Choroid plexus epithelial cell (primary cell): Measurements from ENCODE around the gene BTNL8.

Experiments used
- DNase-seq: peaks from one replicate; pipeline ENCODE4 v3.0.0-alpha.2; 2010; ENCODE audit warnings: low read depth
- H3K4me3 ChIP-seq: 2 replicates; pipeline ENCODE4 v1.5.1; 2011; ENCODE audit warnings: low read depth, mild to moderate bottlenecking, control low read depth, low read length, moderate library complexity
- TF ChIP-seq, protein P1 (sequence below): conservative IDR thresholded peaks from 2 replicates; pipeline ENCODE4 v1.5.1; 2011; ENCODE audit warnings: low read depth, mild to moderate bottlenecking, control low read depth, inconsistent platforms, low read length, moderate library complexity

Gene BTNL8

DNA sequence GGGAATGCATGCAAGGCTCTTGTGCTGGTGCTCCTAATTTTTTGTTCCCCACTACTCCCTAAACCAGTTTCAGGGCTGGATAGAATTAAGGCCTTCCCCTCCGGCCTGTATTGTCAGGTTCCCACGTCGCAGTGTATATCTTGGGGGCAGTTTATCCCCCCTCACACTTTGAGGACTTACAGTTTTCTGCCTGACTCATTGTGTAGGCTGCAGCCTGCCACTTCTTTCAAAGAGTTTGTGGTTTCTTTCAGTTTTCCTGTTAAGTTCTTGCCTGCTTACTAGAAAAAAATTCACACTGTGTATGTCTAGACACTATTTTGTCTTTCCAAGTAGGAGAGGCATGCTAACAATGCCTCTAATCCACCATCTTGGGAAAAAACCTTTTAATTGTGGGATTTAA, 61.2 kb downstream of the BTNL8 start:
- DNase-seq = no peak
- no peak overlapping the region for H3K4me3 ChIP-seq
- TF ChIP-seq, protein P1, sequence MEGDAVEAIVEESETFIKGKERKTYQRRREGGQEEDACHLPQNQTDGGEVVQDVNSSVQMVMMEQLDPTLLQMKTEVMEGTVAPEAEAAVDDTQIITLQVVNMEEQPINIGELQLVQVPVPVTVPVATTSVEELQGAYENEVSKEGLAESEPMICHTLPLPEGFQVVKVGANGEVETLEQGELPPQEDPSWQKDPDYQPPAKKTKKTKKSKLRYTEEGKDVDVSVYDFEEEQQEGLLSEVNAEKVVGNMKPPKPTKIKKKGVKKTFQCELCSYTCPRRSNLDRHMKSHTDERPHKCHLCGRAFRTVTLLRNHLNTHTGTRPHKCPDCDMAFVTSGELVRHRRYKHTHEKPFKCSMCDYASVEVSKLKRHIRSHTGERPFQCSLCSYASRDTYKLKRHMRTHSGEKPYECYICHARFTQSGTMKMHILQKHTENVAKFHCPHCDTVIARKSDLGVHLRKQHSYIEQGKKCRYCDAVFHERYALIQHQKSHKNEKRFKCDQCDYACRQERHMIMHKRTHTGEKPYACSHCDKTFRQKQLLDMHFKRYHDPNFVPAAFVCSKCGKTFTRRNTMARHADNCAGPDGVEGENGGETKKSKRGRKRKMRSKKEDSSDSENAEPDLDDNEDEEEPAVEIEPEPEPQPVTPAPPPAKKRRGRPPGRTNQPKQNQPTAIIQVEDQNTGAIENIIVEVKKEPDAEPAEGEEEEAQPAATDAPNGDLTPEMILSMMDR = no peak

DNA sequence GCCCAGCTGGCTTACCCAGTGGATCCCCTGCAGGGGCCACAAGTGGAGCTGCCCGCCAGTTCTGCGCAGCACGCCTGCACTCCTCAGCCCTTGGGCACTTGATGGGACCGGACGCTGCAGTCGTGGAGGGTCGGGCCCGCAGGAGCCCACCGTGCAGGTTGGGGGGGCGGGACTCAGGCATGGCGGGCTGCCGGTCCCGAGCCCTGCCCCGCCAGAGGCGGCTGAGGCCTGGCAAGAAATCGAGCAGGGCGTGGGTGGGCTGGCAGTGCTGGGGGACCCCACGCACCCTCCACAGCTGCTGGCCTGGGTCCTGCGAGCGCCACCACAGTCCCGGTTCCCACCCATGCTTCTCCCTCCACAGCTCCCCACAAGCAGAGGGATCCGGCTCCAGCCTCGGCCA, 70.4 kb downstream of the BTNL8 start:
- TF ChIP-seq, protein P1 = no peak
- no peak for DNase-seq
- H3K4me3 ChIP-seq = no peak overlapping the region

DNA sequence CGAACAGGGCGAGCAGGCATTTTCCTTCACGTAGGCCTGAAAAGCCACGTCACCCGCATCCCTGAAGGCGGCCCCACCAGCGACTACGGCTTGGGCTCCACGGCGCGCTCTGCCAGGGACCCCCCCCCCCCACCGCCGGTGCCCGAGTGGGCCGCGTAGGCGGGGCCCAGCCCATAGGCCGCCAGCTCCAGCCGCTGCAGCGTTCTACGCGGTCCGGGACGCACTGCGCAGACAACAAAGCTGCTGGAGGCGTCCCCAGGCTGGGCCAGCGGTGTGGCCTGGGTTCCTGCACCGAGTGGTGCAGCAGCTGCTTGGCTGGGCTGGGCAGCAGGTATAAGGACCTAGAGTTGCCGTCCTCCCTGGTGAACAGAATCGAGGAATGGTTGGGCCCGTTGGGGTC, 71.4 kb downstream of the BTNL8 start:
- DNase-seq = no peak
- no peak overlapping the region for H3K4me3 ChIP-seq
- TF ChIP-seq, protein P1 = no peak

DNA sequence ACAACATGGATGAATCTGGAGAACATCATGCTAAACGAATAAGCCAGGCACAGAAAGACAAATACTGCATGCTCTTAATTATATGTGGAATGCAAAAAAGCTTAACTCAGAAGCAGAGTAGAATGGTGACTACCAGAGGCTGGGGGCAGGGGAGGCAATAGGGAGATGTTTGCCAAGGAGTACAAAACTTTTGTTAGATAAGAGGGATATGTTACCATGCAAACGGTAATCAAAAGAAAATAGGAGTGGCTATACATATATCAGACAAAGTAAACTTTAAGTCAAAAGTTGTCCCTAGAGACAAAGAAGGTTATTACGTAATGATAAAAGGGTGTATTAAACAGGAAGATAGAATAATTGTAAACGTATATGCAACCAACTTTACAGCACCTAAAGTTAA, 71.9 kb downstream of the BTNL8 start:
- H3K4me3 ChIP-seq = no peak overlapping the region
- no peak for DNase-seq
- TF ChIP-seq, protein P1 = no peak

- TF ChIP-seq, protein P1 = no peak
- DNase-seq = no peak
Observed at GRCh38 chr5:180974612-180975315, 75.8 kb downstream of the BTNL8 start.

GRCh38 chr5:180975338-180975737, 76.4 kb downstream of the BTNL8 start:
- TF ChIP-seq, protein P1 = no peak
- no peak for DNase-seq
- no peak overlapping the region for H3K4me3 ChIP-seq

More at GRCh38 chr5:180974612-180975315, 75.8 kb downstream of the BTNL8 start:
- no peak overlapping the region for H3K4me3 ChIP-seq

DNA sequence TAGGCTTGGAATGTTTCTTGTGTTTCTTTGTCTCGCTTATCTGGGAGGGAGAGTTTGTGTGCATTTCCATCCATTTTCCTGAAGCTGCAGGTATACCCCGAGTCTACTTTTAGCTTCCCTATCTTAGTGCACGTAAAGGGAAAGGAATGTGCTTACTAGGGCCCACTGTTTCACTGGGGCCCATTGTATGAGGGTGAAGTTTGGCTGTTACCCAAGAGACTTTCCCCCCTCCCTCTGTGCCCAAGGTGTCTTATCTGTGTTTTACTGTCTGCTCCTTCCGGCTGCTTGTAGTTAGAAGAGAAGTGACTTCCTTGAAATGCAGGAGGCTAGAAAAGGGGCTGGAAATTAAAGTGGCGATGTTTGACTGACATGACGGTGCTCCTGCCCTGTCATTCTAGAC, 77.6 kb downstream of the BTNL8 start:
- TF ChIP-seq, protein P1 = no peak
- DNase-seq = no peak
- H3K4me3 ChIP-seq = no peak overlapping the region
